ENCODE results near the gene UBE2E2.

The UBE2E2 gene

DNA sequence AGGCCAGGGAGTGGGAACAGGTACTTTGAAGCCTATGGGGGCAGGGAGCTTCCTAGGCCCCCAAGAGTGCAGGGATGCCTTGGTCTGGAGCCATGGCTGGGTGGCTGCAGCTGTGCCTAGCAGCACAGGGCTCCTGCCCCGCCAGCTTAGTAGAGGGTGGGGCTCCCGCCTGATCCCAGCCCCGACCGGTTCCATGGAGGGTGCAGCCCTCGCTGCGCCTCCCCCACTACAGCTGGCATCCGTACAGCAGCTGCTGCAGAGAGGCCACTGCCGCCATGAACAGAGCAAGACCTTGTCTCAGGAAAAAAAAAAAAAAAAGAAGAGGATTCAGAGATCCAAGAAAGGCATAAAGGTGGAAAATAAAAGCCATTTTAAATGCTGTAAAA, 277.2 kb downstream of the UBE2E2 start:
- DNase-seq (ENCODE audit: low spot score) = no peak

DNA sequence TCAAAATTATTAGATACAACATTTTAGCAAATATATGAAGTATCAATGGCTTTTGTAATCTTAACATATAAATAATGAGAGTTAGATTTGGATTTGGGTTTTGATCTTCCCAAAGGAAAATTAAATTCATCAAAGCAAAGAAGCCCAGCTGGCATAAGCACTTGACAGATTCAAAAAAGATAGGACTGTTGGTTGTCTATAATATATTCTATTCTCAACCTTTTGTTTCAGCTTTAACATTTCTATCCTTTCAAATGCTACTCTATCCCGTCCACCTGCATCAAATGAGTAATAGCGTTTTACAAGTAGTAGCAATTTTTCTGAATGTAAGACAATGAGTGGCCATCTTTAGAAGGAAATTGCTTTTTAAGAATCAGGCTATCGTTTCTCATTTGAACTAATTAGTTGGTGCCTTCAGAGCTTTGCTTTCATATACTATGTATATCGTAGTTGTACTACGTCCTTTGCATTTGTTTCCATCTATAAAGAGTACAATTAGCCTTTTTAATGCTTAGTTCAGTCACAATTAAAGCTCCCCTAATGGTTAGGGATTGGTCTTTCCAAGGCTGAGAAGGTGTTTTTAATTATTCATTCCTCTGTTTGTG, 278.0 kb downstream of the UBE2E2 start:
- DNase-seq (ENCODE audit: low spot score) = no peak

DNA sequence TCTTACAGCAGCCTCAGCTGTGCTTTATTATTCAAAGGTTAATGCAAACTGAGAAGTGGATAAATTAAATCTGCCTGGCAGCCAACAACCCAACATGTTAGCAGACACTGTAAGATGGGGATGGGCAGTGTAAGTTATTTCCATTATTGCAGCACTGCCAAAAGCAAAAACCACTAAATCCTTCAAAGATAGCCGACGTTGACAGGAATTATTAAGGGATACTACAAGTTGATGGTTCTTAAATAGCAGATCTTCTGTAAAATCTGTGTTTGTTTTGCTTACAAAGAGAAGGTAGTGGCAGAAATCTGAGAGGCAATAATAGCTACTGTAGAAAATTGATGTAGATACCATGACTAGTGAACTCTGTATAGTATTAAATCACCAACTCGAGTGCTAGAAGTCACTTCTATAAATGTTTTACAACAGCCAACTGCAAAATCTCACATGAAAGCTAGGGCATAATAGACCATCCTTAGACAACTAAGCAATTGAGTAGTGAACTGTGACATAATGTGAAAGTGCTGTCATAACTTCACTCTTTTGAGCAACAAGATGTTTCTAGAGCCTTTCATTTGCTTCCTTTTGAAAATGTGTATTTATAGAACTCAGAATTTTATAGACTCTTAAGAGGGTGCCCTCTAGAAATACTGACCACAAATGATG, 278.6 kb downstream of the UBE2E2 start:
- no peak for DNase-seq (ENCODE audit: low spot score)

GRCh38 chr3:23484386-23484785, 281.3 kb downstream of the UBE2E2 start:
- DNase-seq (ENCODE audit: low spot score) = no peak

- no peak for DNase-seq (ENCODE audit: low spot score)
Observed at GRCh38 chr3:23485922-23486321, 282.8 kb downstream of the UBE2E2 start.

DNA sequence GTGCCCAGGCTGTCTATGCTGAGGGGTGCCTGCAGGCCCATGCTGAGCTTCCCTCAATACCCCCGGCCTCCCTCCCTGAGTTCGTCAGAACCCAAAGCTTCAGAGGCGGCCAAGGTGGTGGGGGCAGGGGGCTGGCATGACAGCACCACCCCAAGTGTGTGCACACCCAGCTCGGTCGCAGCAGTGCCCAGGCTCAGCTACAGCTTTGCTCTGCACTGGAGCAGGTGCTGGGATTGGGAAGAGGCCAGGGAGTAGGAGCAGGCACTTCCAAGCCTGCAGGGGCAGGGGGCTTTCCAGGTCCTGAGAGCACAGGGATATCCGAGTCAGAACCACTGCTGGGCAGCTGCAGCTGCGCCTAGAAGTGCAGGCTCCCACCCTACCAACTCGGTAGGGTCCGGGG, 283.9 kb downstream of the UBE2E2 start:
- no peak for DNase-seq (ENCODE audit: low spot score)

DNA sequence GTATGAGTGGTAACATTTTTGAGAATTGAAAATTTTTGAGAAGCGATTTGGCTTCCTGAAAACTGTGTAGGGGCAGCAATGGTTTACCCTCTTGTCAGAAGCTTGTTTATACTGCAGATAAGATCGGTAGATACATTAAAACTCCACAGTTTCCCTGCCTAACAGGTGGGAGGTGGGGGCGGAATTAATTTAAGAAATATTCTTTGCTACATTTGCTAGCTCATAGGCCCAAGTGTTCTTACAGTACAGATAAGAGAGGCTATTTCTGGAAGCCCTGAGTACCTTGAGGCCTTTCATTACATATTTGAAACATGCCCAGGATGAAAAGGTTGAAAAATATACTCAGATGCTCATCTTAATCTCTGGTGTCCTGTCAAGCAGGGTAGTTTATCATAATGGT, 285.5 kb downstream of the UBE2E2 start:
- no peak for DNase-seq (ENCODE audit: low spot score)

DNA sequence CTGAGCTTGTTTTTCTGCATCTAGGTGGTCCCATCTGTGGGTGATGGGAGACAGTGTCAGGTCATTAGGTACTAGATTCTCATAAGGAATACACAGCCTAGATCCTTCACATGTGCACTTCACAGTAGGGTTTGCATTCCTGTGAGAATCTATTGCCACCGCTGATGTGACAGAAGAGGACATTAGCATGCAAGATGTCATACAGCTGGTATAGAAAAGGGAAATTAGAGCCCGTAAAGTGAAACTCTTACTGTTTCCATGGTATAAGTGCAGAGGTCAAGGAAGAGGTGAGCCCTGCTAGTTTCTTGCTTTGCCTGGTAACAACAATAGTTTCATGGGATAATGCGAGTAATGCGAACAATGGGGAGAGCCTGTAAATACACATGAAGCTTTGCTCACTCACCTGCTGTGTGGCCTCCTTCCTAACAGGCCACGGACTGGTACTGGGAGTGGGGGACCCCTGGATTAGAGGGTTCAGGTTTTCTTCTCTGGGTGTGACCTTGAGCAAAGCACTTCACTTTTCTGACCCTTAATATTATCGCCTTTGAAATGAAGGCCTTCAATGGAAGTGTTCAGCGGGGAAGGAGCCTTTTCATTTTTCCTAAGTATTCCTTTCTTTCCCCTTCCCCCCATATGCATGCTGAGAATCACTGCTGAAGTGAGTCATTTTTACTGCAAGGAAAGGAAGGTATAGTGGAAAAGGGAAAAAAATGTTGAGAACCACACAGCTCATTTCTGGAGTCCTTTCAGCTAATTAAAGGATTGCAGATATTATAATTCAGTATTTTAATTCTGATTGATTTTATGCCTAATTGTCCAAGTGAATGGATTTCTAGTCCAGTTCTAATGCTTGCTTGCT, 286.4 kb downstream of the UBE2E2 start:
- no peak for DNase-seq (ENCODE audit: low spot score)

DNA sequence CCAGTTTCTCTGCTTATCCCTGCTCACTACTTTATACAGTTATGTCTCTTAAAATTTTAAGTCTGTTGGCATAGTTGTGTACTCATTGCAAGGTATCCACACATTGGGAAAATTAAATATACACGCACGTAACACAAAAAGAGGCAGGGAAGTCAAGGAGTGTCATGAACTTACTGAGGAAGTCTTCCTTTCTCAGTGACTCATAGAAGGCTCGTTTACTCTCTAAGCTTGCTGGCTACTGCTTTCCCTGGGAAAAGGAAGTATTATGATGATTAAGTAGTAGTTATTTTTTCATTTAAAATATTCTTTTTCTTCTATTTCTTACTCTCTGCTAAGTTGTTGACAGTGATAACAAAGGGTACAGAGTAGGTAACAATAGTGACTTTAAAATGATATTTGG, 287.3 kb downstream of the UBE2E2 start:
- no peak for DNase-seq (ENCODE audit: low spot score)

GRCh38 chr3:23492057-23492456, 288.9 kb downstream of the UBE2E2 start:
- DNase-seq (ENCODE audit: low spot score) = no peak

- no peak for DNase-seq (ENCODE audit: low spot score)
Observed at GRCh38 chr3:23493889-23494288, 290.8 kb downstream of the UBE2E2 start.

DNA sequence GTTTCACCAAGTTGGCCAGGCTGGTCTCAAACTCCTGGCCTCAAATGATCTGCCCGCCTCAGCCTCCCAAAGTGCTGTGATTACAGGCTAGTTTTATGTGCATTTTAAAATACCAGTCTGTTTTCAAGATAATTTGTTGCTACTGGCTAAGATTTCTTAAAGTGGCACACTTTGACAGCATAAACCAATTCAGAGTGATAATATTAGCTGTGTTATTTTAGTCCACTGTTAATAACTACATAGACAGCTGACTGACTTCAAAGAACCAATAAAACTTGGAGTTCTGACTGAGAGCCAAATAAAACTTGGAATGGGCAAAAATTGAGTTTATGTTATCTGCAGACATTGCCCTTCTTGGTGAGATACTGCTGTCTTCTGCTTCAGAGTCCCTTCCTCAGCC, 291.8 kb downstream of the UBE2E2 start:
- DNase-seq (ENCODE audit: low spot score) = no peak

GRCh38 chr3:23495507-23495906, 292.4 kb downstream of the UBE2E2 start:
- no peak for DNase-seq (ENCODE audit: low spot score)

DNA sequence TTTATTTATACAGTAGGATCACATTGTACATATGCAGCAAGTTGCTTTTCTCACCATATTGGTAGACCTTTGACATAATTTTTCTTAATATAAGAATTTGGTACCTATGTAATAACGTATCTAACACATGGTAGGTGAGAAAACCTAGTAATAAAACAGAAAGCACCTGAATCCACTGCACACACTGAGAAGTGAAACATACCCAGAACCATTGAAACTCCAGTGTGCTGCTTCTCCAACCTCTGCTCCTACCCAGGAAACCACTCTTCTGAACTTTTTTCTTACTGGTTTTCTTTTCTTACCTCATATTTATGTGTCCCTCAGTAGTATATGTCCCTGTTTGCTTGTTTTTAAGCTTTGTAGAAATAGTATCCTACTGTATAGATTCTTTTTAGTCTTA, 293.0 kb downstream of the UBE2E2 start:
- no peak for DNase-seq (ENCODE audit: low spot score)

DNA sequence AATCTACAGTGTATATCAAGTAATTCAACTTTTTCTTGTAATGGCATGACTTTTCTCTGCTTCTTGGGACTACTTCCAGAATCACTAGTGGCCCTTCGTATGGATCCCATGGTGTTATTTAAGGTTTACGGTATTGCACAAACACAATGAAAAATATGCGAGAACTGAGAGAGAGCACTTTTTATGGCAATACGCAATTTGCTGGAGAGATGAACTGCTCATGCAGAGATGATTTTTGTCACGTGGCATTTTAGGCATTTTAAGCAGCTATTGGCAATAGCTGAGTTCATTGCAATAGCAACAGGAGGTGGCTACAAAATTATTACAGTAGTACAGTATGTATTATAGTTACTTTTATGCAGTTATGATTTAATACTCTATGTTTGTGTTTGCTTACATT, 294.0 kb downstream of the UBE2E2 start:
- no peak for DNase-seq (ENCODE audit: low spot score)

GRCh38 chr3:23501201-23501802, 298.2 kb downstream of the UBE2E2 start:
- DNase-seq (ENCODE audit: low spot score) = no peak

GRCh38 chr3:23508464-23508863, 305.3 kb downstream of the UBE2E2 start:
- no peak for DNase-seq (ENCODE audit: low spot score)

DNA sequence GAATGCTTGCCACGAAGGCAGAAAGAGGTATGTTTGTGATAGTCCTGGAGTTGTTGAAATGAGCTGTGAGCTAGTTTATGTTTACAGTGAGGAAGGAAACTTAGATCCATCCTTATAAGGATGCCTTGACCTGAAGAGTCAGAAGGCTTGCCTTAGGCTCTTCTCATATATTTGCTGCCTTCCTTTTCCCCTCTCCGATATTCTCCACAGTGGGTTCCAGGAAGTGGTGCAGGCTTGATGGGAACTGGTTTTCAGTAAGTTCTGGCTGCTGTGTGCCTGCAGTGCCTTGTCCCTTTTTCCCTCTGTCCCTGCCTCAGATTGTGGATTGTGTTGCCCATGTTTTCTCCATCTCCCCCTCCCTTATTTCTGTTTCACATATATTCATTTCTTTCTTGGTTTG, 315.3 kb downstream of the UBE2E2 start:
- no peak for DNase-seq (ENCODE audit: low spot score)

DNA sequence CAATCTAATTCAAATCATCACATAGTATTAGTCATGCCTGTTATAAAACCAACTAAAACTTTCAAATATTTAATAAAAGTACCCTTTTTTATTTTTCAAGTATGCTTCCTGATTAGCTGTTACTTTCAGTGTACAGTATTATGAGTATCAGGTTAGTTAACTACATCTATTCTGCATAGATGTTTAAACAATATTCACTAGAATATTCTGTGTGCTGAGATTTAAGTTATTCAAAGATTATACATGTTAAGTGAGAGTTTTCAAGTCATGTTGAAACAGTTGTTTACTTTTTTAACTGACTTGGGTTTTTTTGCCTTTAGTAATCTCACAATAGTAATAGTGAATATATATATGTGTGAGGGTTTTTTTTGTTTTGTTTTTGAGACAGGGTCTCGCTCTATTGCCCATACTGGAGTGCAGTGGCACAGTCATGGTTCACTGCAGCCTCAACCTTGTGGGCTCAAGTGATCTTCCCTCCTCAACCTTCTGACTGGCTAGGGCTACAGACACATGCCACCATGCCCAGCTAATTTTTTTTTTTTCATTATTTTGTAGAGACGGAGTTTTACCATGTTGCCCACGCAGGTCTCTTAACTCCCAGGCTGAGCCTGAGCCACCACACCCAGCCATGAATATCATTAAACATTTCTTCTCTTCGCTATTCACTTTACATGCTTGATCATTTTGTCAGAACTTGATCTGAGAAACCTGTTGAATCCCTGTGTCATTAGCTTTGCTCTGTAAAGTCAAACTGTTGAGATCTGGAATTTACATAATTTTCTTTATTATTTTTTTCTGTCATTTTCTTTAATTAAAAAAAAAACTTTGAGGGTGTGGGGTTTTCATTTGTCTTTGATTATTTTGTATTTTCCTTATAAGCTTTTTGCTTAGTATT, 316.4 kb downstream of the UBE2E2 start:
- DNase-seq (ENCODE audit: low spot score) = no peak

GRCh38 chr3:23527326-23527725, 324.2 kb downstream of the UBE2E2 start:
- DNase-seq (ENCODE audit: low spot score) = no peak

GRCh38 chr3:23533596-23533995, 330.5 kb downstream of the UBE2E2 start:
- DNase-seq (ENCODE audit: low spot score) = no peak

DNA sequence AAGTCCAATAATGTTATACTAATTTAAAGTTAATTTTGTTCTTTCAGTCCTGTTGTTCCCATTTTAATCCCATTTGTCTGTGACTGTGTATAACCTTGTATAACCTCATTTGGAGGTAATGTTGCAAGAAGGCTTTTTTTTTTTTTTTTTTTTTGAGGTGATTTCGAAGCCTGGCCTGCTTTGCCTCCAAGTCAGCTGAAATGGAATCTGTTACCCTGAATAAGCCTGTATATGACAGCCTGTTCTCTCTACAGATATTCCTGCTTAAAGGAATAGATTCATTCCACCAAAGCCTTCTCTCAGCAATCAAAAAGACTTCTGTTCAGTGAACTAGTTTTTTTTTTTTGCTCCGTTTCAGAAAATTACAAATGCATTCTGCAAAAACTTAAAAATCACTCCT, 330.9 kb downstream of the UBE2E2 start:
- no peak for DNase-seq (ENCODE audit: low spot score)

All from iPS-NIHi11 (cell line).